GM12878 (cell line): ENCODE results near the gene GADL1. TPM values are rescaled to one million over a fixed set of nuclear protein-coding genes. Genes with fewer than 3 reads are reported as not detected.

Source experiments
- ATAC-seq: fragments of 200-7000 bp; cut with Tn5 transposase; 3 replicates; pipeline ENCODE4 v1.9.1; 2020; ENCODE audit warnings: mild to moderate bottlenecking, moderate library complexity
- BruUV-seq: library from RNA; stranded (reverse); fragments of 400-500 nt; replicated peaks from 2 replicates; lab custom pipeline; 2021; lab: Mats Ljungman, UMichigan
- CTCF ChIA-PET: fragments of 300-600 bp; sonication (Branson Sonifier 250); formaldehyde crosslinking; extraction: SDS; loops from one replicate; lab custom pipeline; 2021; ENCODE audit warnings: inconsistent platforms; lab: Yijun Ruan, JAX
- POLR2A ChIA-PET: fragments of 350-600 bp; formaldehyde crosslinking; extraction: SDS; loops from one replicate; lab custom pipeline; 2021; ENCODE audit warnings: inconsistent platforms; lab: Charles Lee
- RAD21 ChIA-PET: fragments of 300-600 bp; sonication (Branson Sonifier 250); formaldehyde crosslinking; loops from one replicate; lab custom pipeline; 2023; ENCODE audit warnings: antibody characterized with exemption; ENCODE audit not compliant: unreplicated experiment; lab: Charles Lee
- SMC1A ChIA-PET: fragments of 300-600 bp; sonication (Branson Sonifier 250); formaldehyde crosslinking; loops from one replicate; lab custom pipeline; 2023; ENCODE audit not compliant: unreplicated experiment, uncharacterized antibody; lab: Charles Lee
- DNase-seq: peaks from one replicate; pipeline ENCODE4 v3.0.0-alpha.2; 2011; ENCODE audit warnings: low read depth, low spot score
- FAIRE-seq: peaks from 3 replicates; lab custom pipeline; 2011; peaks lifted over from hg19 to GRCh38; lab: Jason Lieb, UNC
- H2AFZ ChIP-seq: 2 replicates; pipeline ENCODE4 v1.6.0; 2011; ENCODE audit warnings: low read depth, low read length, control low read depth; ENCODE audit not compliant: control insufficient read depth
- H3K27ac ChIP-seq: 2 replicates; pipeline ENCODE4 v1.5.1; 2011; ENCODE audit warnings: control low read depth; ENCODE audit not compliant: control insufficient read depth, insufficient read depth
- H3K27me3 ChIP-seq, 2 experiments: replicated peaks in 1 of 2; 2 replicates each; pipeline versions ENCODE4 v1.6.0 to v1.6.1; 2011; ENCODE audit warnings: low read length in 1 of 2; ENCODE audit not compliant: control insufficient read depth in 2 of 2, insufficient read depth in 2 of 2
- H3K36me3 ChIP-seq, 2 experiments: 2 replicates each; pipeline ENCODE4 v1.5.1; 2011; ENCODE audit warnings: low read length in 1 of 2; ENCODE audit not compliant: control insufficient read depth in 2 of 2, insufficient read depth in 2 of 2
- H3K4me1 ChIP-seq: 2 replicates; pipeline ENCODE4 v1.6.1; 2011; ENCODE audit warnings: mild to moderate bottlenecking, low read length, moderate library complexity, mixed read lengths; ENCODE audit not compliant: control insufficient read depth, insufficient read depth
- H3K4me2 ChIP-seq: 2 replicates; pipeline ENCODE4 v1.6.0; 2011; ENCODE audit warnings: control low read depth; ENCODE audit not compliant: control insufficient read depth, insufficient read depth
- H3K4me3 ChIP-seq: fragments of 200-600 bp; sonication (generic); 2 replicates; pipeline ENCODE4 v1.5.1; 2016
- H3K79me2 ChIP-seq: 2 replicates; pipeline ENCODE4 v1.6.0; 2011; ENCODE audit warnings: low read length; ENCODE audit not compliant: control insufficient read depth, insufficient read depth
- H3K9ac ChIP-seq: 2 replicates; pipeline ENCODE4 v1.8.0; 2011; ENCODE audit warnings: low read length, control low read depth, mixed read lengths; ENCODE audit not compliant: control insufficient read depth, insufficient read depth
- H3K9me3 ChIP-seq: replicated peaks from 3 replicates; pipeline ENCODE4 v1.5.1; 2011; ENCODE audit warnings: mild to moderate bottlenecking, low read length; ENCODE audit not compliant: control insufficient read depth, insufficient read depth
- H4K20me1 ChIP-seq: 2 replicates; pipeline ENCODE4 v1.6.0; 2011; ENCODE audit not compliant: control insufficient read depth, insufficient read depth
- CUX1 ChIP-seq: IDR thresholded peaks from 2 replicates; pipeline ENCODE4 v1.6.1; 2012; ENCODE audit warnings: improper control_type of control experiment, low read depth, low read length; ENCODE audit not compliant: insufficient replicate concordance
- GABPA ChIP-seq: IDR thresholded peaks from 2 replicates; pipeline ENCODE4 v1.6.1; 2014; ENCODE audit warnings: antibody characterized with exemption, low read depth, mild to moderate bottlenecking, inconsistent platforms
- MAX ChIP-seq: IDR thresholded peaks from 2 replicates; pipeline ENCODE4 v1.6.1; 2012; ENCODE audit warnings: low read depth, low read length, improper control_type of control experiment
- NFIC ChIP-seq: IDR thresholded peaks from 2 replicates; pipeline ENCODE4 v1.6.1; 2012; ENCODE audit warnings: low read depth, mild to moderate bottlenecking, inconsistent platforms, low read length, moderate library complexity
- POLR2AphosphoS5 ChIP-seq: IDR thresholded peaks from 2 replicates; pipeline ENCODE4 v1.6.1; 2011; ENCODE audit warnings: mild to moderate bottlenecking, low read length, inconsistent platforms
- RCOR1 ChIP-seq: conservative IDR thresholded peaks from 2 replicates; pipeline ENCODE4 v1.6.1; 2012; ENCODE audit warnings: low read depth, low read length, improper control_type of control experiment
- WGBS: methylation state at CpG from one replicate; pipeline ENCODE4 v1.1.6; 2016; ENCODE audit warnings: low lambda C conversion rate; ENCODE audit not compliant: insufficient replicate concordance, insufficient coverage; ENCODE audit errors: missing lambda C conversion rate; 5-methylcytosine and 5-hydroxymethylcytosine counted together
- in situ Hi-C: fragments of 300-500 bp; cut with MboI; formaldehyde crosslinking; loops from 9 replicates; pipeline ENCODE4 v1.14.3; 2018; ENCODE audit warnings: mixed read lengths
- intact Hi-C: fragments of 100-400 bp; cut with micrococcal nuclease; formaldehyde crosslinking; loops from one replicate; pipeline ENCODE4 v1.14.2; 2022; ENCODE audit not compliant: unreplicated experiment
- polyA plus RNA-seq, 11 experiments: library from polyadenylated mRNA; depleted of rRNA in 4 of 11; unstranded in 6 of 11; stranded (reverse) in 5 of 11; fragments of >200 nt; fragmentation: Nextera tagmentation in 4 of 11; fragmentation: Illumina TruSeq in 1 of 11; extraction: Ambion mirVana in 4 of 11; extraction: Trizol in 1 of 11; gene quantifications; 1 replicate in 1 of 11; 2 replicates in 10 of 11; pipeline versions ENCODE4 v1.2.1 to v1.2.3, GENCODE V29; 2011 to 2016; ENCODE audit warnings: inconsistent platforms in 2 of 11, missing spikeins in 2 of 11, low read depth in 1 of 11
- total RNA-seq, 4 experiments: library from RNA; depleted of rRNA in 3 of 4; stranded (reverse); fragments of >200 nt in 3 of 4; fragmentation: Illumina TruSeq in 1 of 4; extraction: Trizol in 1 of 4; gene quantifications; 2 replicates each; pipeline versions ENCODE4 v1.2.1 to v1.2.3, GENCODE V29; 2013 to 2021

Gene GADL1
- total and polyA plus RNA-seq, 10 of the 15 experiments (the other 5 are each of a cell fraction or from before 2014, with no cell fraction given), result 0.04 TPM; not detected in 9

GRCh38 chr3:30728143-30728542 is 166.3 kb downstream of the GADL1 start:
- ChIA-PET POLR2A (no interaction called here), SMC1A (no interaction called here), RAD21 (no interaction called here), CTCF (no interaction called here)
- Histone ChIP-seq H3K4me3 (no peak overlapping the region), H3K9me3 (no peaks in the 10 kb centered on the region), H3K27ac (no peak overlapping the region), H3K36me3 (no peaks in the 10 kb centered on the region), H3K27me3 (no peaks in the 10 kb centered on the region; a peak in 1 of 4 replicates), H3K4me1 (no peaks in the 10 kb centered on the region), H3K79me2 (no peaks in the 10 kb centered on the region), H4K20me1 (no peaks in the 10 kb centered on the region), H2AFZ (no peak overlapping the region), H3K9ac (no peak overlapping the region), H3K4me2 (no peak overlapping the region)
- no TSS peak for BruUV-seq
- no peak for DNase-seq
- no peak for TF ChIP-seq CUX1
- TF ChIP-seq MAX, result no peak
- TF ChIP-seq NFIC, result no peak
- TF ChIP-seq RCOR1, result no peak
- no peak for TF ChIP-seq GABPA
- TF ChIP-seq POLR2AphosphoS5, result no peak
- in situ Hi-C loops, result no loop called here
- 77% methylated on average over 4 of the region's 4 CpGs for WGBS
- no peak for ATAC-seq
- no peak for FAIRE-seq
- intact Hi-C loops, result no loop called here
